GM18505 (cell line): ENCODE measurements around the gene HOXA6.
A peak's percentile ranks its signal among the peaks of the same experiment; 100 is the strongest.

Source experiments
- ATAC-seq: cut with Tn5 transposase; IDR thresholded peaks from one replicate; pipeline ENCODE4 v1.9.1; 2021; ENCODE audit not compliant: unreplicated experiment
- POLR2A ChIP-seq: IDR thresholded peaks from 4 replicates; pipeline ENCODE4 v1.6.1; 2011; ENCODE audit warnings: borderline replicate concordance; ENCODE audit not compliant: insufficient read depth, insufficient read length; ENCODE audit errors: extremely low read depth

HOXA6 gene

GRCh38 chr7:27097686-27098577 is 49.6 kb downstream of the HOXA6 start:
- no peak for ATAC-seq
- no peak for TF ChIP-seq POLR2A

GRCh38 chr7:27096768-27097514 is 50.6 kb downstream of the HOXA6 start:
- no peak for ATAC-seq
- no peak for TF ChIP-seq POLR2A

- TF ChIP-seq POLR2A, result peak; percentile 65
These were observed 51.4 kb downstream of the HOXA6 start, which contains the start of gene HOXA1 for GRCh38 chr7:27095897-27096767. Gene HOXA1 (minus strand): TSS chr7:27096000. CDS start chr7:27095912, 88 bp downstream.

More at GRCh38 chr7:27095897-27096767, 51.4 kb downstream of the HOXA6 start, which contains the start of gene HOXA1:
- peak; percentile 81 for ATAC-seq
